ENCODE results near the gene RAB11FIP4.

DNA sequence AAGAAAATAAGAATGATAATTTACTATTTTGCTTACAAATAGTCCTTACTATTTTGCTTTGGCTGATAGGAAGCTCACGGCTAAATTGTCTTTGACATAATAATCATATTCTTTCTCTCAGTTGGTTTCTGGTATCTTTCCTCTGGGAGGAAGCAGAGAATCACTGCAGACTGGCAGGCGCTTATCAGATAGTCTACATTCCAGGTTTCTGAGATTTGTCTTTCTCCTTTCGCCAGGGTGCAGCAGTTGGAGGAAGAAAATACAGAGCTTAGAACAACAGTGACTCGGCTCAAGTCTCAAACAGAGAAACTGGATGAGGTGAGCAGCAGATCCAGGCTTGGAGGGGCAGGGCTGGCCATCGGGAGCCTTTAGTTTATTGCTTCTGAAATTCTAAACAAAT lies 136.1 kb downstream of the RAB11FIP4 start:
- TF ChIP-seq POLR2AphosphoS5 (IDR thresholded peaks at IDR 0.05; ENCODE audit: low read depth, low read length): no peak
- TF ChIP-seq POLR2A (IDR thresholded peaks at IDR 0.05; ENCODE audit: borderline replicate concordance, extremely low read depth, insufficient read depth, insufficient read length): no peak
- TF ChIP-seq, protein P1, sequence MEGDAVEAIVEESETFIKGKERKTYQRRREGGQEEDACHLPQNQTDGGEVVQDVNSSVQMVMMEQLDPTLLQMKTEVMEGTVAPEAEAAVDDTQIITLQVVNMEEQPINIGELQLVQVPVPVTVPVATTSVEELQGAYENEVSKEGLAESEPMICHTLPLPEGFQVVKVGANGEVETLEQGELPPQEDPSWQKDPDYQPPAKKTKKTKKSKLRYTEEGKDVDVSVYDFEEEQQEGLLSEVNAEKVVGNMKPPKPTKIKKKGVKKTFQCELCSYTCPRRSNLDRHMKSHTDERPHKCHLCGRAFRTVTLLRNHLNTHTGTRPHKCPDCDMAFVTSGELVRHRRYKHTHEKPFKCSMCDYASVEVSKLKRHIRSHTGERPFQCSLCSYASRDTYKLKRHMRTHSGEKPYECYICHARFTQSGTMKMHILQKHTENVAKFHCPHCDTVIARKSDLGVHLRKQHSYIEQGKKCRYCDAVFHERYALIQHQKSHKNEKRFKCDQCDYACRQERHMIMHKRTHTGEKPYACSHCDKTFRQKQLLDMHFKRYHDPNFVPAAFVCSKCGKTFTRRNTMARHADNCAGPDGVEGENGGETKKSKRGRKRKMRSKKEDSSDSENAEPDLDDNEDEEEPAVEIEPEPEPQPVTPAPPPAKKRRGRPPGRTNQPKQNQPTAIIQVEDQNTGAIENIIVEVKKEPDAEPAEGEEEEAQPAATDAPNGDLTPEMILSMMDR (IDR thresholded peaks at IDR 0.05 in 2 of 3, conservative IDR thresholded peaks at IDR 0.05 in 1 of 3; ENCODE audit: borderline replicate concordance in 1 of 3, insufficient read depth in 1 of 3, low read depth in 2 of 3, low read length in 2 of 3): no peak
- no peak for TF ChIP-seq FOSL1 (IDR thresholded peaks at IDR 0.05; ENCODE audit: low read depth)

Data from HCT116 (cell line).